Body of pancreas (tissue), 4 donors: ENCODE measurements around the gene GPR21.

Experiments
- CTCF ChIP-seq, 7 experiments: fragments of 450-650 bp in 4 of 7; fragments of 200-600 bp in 3 of 7; sonication (generic) in 3 of 7; IDR thresholded peaks; one replicate each; pipeline ENCODE4 v1.5.1; 2016 to 2019; ENCODE audit warnings: antibody characterized with exemption in 7 of 7
- POLR2A ChIP-seq, 3 donors: fragments of 450-650 bp; IDR thresholded peaks; one replicate each; pipeline ENCODE4 v1.6.1; 2016; ENCODE audit warnings: antibody characterized with exemption in 3 of 3, mild to moderate bottlenecking in 2 of 3

GRCh38 chr9:123007269-123007668, 26.2 kb upstream of the GPR21 start:
- TF ChIP-seq CTCF (IDR thresholded peaks at IDR 0.05) (no peak), POLR2A (IDR thresholded peaks at IDR 0.05) (no peak)
